Liver (tissue), 3 donors: ENCODE measurements around the gene MYO16.

Source experiments
- CTCF ChIP-seq: fragments of 150-350 bp; IDR thresholded peaks from 2 replicates; pipeline ENCODE4 v1.5.1; 2017; ENCODE audit warnings: improper control_type of control experiment, low read depth, low read length; ENCODE audit not compliant: missing input control
- NR2F2 ChIP-seq: IDR thresholded peaks from 2 replicates; pipeline ENCODE4 v1.6.1; 2016; ENCODE audit warnings: antibody characterized with exemption
- REST ChIP-seq: IDR thresholded peaks from 2 replicates; pipeline ENCODE4 v1.6.1; 2016; ENCODE audit warnings: antibody characterized with exemption, mild to moderate bottlenecking
- donor health status: healthy.
- donor health status: healthy.

- no peak for TF ChIP-seq NR2F2
- no peak for TF ChIP-seq CTCF
- no peak for TF ChIP-seq REST
Observed at GRCh38 chr13:109215377-109215776, 586.0 kb downstream of the MYO16 start.
